Inflammatory macrophage (primary cell): ENCODE measurements around the gene AEBP1.
A peak's percentile ranks its signal among the peaks of the same experiment; 100 is the strongest.
"Not testable (repeated sequence)": the region's sequence is repeated elsewhere in the genome, so short reads cannot be mapped to it uniquely, and the experiment has no call there.

Source experiments
- DNase-seq, 2 donors: peaks; one replicate each; pipeline ENCODE4 v3.0.0-alpha.2; 2020 to 2022

AEBP1 gene

DNA sequence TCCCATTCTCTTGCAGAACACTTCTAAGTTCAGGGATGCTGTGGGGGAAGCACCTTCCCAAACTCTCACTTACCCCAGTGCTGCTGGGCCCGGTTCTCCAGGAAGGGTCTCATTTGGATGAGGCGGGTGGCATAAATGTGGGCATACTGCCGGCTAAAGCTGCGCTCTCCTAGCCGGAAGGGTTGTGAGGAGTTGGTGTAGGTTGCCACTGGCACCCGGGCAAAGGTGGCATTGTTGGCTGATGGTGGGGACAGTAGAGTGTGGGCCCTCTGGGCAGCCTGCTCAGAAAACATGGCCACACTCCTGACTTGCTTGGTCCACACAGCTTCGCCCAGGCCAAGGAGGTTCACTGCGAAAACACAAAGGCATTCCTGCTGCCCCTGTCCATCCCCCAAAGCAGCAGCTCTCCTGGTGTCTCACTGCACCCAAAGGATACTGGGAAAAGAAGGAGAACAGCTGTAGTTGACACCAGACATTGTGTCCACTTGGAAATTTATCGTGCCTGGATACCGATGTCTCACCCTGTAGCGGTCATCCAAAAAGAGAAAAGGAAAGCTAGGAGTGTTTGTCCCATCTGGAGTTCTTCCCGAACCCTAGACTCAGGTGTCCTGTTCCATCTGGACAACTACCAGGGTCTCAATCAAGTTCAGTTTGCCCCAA is 17.7 kb downstream of the AEBP1 start:
- no peak for DNase-seq

- DNase-seq = no peak
Observed at GRCh38 chr7:44122529-44122928, 18.4 kb downstream of the AEBP1 start.

GRCh38 chr7:44123190-44124003 is 19.3 kb downstream of the AEBP1 start, which contains the start of gene POLD2:
POLD2 (minus strand) TSS chr7:44123548; CDS start chr7:44122053, 1,495 bp downstream.
- DNase-seq = peak; percentile 94 to 95

DNA sequence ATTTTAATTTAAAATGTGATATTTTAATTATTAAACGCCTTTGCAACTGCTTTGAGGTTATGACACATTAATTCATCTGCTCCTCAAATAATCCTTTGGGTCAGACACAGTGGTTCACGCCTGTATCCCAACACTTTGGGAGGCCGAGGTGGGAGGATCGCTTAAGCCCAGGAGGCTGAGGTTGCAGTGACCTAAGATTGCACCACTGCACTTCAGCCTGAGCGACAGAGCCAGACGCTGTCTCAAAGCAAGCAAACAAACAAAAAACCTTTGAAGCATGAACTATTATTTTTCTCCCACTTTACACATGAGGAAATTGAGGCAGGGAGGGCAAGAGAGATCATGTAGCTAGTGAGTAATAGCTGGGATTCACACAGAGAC is 20.7 kb downstream of the AEBP1 start:
- DNase-seq = no peak

- not testable (repeated sequence) for DNase-seq
Observed at GRCh38 chr7:44126574-44126973, 22.4 kb downstream of the AEBP1 start.

DNA sequence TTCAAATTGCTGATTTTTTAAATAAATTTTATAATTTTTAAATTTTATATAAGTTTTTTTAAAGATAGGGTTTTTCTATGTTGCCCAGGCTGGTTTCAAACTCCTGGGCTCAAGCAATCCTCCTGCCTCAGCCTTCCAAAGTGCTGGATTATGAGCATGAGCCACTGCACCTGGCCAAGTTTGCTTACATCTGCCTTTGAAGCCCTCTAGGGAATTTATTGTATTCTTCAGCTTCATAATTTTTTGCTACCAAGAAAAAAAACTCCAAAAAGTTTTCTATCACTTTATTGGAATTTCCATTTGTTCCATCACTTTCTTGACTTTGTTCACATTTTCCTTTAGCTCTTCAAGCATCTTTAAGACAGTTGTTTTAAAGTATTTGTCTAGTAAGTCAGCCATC is 23.0 kb downstream of the AEBP1 start:
- no peak for DNase-seq

DNA sequence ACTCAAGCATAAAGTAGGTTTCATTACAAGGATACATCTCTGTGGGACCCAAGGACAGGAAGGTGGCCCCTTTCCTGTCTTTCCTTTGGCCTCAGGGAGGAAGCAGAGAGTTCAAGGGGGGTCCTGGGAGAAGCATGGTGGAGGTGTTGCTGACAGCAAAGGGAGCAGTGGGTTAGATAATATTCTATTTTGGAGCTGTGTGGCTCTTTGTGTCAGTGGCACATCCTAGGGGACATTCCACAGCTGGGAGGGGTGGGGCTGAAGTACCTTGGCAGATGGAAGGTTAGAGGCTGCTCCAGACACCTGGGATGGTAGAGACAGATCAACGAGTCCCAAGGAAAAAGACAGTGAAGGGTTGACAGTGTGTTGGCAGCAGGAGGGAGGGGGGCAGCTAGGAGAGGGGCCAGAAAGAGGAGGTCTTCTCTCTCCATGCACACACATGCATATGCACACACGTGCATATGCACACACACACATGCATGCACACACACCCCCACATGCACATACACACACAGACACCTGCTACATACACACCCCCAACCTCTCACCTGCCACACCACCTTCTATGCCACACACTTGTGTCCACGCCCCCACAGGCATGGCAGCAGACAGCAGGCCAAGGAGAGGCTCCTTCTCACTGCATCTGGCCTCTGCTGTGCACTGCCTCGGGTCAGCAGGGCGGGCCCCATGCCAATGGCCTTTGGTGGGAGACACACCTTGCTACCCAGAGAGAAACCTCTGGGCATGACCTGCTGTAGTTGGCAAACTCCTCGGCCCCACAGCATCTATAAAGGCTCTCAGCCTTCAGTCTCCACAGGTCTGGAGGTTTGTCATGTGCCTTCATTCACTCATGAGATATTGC is 24.8 kb downstream of the AEBP1 start:
- DNase-seq = no peak

DNA sequence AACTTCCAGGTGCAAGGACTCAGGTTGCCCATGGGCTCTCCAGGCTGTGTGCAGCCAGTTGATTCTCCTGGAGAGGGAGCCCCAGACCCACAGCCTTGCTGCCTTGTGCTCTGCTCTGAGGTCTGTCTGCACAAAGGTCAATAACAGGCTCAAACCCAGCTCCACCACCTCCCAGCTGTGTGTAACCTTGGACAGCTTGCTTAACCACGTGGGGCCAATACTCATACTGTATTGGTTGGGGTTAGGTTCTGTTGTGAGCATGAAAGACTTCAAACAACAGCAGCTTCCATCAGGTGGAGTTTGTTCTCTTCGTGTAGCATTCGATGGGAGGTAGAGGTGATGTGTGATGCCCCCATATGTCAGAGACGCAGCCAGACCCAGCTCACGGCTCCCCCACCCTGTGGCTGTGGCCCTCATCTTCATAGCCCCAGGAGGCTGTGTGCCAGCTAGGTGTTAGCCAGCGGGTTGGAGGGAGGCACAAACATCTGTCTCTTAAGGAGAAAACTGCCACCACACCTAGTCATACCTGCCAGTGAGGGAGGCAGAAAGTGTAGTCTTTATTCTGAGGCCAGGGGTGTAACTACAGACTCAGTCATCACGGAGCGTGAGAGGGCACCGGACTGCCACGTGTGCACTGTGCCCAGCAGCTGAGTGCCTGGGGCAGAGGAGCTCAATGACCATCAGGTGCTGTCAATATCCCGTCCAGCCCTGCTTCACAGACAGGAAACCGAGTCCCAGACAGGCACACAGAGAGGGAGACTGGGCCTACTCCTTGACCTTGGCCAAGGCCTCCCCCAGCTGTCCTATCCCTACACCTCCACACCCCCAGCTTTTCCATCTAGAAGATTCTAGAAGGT is 27.3 kb downstream of the AEBP1 start:
- peak in 1 of 2 donors; percentile 2 for DNase-seq

DNA sequence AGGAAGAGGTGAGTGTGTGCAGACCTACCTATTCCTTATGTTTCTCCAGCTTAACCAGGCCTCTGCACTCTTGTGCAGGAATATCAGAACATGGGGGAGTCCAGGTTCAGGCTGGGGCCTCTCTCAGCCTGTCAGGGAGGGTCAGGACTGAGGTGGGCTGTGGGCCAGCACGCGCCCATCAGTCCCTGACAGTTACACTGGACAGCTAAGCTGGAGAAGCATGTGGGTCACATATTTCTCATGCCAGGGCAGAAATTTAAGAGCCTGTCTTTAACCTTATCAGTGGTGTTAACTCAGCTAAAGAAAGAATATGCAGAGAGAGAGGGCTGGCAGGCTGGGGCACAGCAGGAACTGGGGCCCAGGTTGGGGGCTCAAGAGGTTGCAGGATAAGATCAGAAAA is 27.9 kb downstream of the AEBP1 start:
- DNase-seq = no peak

GRCh38 chr7:44133295-44133694 is 29.1 kb downstream of the AEBP1 start:
- no peak for DNase-seq

GRCh38 chr7:44134943-44135628 is 30.9 kb downstream of the AEBP1 start:
- no peak for DNase-seq

DNA sequence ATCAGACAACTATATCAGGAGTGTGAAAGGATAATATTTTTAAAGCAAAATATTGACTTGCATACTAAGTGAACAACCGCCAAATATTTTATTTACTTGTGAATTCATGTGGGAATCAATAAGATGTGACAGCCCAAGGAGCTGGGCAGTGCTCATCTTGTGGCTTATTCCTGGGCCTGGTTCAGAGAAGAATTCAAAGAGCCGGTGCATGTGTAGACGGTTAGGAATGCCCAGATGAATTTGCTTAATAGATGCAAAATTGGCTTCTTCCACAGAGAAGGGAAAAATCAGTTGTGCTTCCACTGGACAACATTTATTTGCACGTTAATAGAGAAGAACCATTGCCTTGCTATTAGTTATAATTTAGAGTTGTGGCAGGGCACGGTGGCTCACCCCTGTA is 32.6 kb downstream of the AEBP1 start:
- DNase-seq = no peak

GRCh38 chr7:44138698-44139097 is 34.6 kb downstream of the AEBP1 start:
- DNase-seq = no peak

GRCh38 chr7:44139311-44140010 is 35.3 kb downstream of the AEBP1 start:
- no peak for DNase-seq

DNA sequence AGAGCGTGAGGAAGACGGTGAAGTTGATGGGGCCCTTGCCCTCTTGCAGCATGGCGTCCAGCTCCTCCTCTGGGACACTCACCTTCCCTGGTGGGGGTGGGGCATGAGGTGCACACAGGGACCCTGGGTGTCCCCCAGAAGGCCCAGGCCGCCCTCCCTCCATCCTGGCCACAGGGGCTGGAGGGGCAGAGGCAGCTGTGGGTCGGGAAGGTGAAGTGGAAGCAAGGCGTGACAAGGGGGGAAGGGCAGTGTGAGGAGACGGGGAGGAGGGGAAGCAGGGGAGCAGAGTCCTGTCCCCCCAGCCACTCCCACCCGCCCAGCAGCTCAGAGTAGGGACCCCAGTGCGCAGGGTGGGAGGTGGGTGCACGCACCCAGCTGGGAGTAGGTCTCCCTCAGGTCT is 36.2 kb downstream of the AEBP1 start:
- DNase-seq = no peak

GRCh38 chr7:44141221-44141850 is 37.2 kb downstream of the AEBP1 start, which contains the start of gene MYL7:
MYL7 (minus strand) TSS chr7:44141332; CDS start chr7:44141305, 27 bp downstream.
- DNase-seq = no peak

DNA sequence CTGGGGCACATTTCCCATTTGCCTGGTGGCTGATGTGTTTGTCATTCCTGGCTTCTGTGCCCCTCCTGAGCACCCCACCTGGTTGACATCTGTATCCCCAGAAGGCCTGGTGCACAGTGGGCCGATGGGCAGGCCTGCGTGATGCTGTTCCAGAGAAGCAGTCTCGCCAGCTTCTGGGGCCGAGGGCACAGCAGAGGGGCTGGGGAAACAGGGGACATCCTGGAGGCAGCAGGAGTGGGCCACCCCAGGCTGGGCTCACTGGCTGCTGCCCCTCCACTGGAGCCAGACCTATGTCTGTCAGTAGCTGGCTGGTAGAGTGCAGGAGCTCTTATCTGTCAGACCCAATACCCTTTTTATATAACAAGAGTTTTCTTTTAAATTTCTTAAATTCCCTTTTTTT is 37.9 kb downstream of the AEBP1 start:
- no peak for DNase-seq

DNA sequence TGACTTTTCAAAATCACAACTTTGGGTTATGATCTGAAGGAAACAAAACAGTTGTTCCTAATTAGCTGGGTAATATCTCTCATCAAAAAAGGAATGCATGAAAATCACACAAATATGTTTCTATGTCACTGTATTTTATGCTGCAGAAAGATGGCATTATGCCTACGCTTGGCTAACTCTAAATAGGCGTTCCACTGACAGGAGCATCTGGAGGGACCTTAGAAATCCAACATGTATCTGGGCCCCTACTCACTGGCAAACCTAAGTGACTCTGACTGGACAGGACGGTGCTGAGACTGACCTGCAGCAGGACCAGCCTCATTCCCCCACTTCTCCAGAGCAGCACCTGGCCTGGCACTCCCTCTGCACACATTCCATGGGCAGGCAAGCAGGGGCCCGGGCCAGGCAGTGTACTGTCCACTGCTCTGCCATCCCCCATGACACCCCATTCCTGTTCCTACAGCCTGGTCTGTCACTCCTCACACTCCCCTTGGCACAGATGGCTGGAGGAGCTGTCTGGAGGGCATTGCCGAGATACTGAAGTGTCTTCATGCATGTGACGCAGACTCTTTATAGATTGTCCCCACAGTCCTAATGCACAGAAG is 39.6 kb downstream of the AEBP1 start:
- DNase-seq = no peak

DNA sequence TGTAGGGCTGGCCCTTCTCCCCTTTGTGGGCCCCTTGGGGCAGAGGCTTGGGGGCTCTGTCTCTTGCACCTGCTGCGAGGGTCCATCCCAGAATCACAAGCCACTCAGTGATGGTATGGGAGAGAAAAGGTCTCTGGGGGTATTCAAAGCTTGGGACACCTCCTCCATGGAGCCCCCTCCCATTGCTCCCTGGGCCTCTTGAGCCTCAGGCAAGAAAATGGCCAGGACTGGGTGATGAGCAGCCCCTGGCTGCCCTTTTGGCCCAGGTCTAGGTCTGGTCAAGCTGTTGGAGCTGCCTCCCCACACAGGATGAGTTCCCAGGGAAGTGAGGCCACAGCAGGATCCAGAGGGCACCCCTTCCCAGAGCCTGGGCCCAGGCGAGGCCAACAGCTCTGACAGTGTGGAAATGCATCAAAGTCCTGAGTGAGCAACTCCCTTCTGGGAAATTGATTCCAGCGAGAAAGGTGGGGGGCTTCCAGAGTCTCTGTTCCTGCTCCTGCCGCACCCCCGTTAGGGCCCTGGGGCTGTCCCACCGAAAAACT is 40.4 kb downstream of the AEBP1 start:
- no peak for DNase-seq
